MCF 10A (cell line): ENCODE measurements around the gene KAT7. TPM values are rescaled to one million over a fixed set of nuclear protein-coding genes. Genes with fewer than 3 reads are reported as not detected.

Source experiments
- Bru-seq: library from RNA; stranded (reverse); fragments of 400-500 nt; gene quantifications from one replicate; lab custom pipeline; 2021; lab: Mats Ljungman, UMichigan
- BruChase-seq, 2 experiments: library from RNA; stranded (reverse); fragments of 400-500 nt; gene quantifications; one replicate each; lab custom pipeline; 2021; lab: Mats Ljungman, UMichigan
- BruUV-seq: library from RNA; stranded (reverse); fragments of 400-500 nt; replicated peaks from 2 replicates; lab custom pipeline; 2021; lab: Mats Ljungman, UMichigan
- CTCF ChIA-PET: fragments of 300-600 bp; sonication (Branson Sonifier 250); formaldehyde crosslinking; extraction: SDS; loops from one replicate; lab custom pipeline; 2021; ENCODE audit warnings: antibody characterized with exemption, inconsistent platforms; lab: Yijun Ruan, JAX
- POLR2A ChIA-PET: fragments of 300-600, 350-650 bp; sonication (Branson Sonifier 250); formaldehyde crosslinking; extraction: SDS; loops from one replicate; lab custom pipeline; 2020; ENCODE audit warnings: antibody characterized with exemption, inconsistent platforms; lab: Yijun Ruan, JAX
- DNase-seq: peaks from one replicate; pipeline ENCODE4 v3.0.0-alpha.2; 2018; ENCODE audit not compliant: unreplicated experiment
- H3K27ac Mint-ChIP-seq: one replicate; pipeline ENCODE4 v1.8.0; 2022; ENCODE audit warnings: mild to moderate bottlenecking, low read depth, mixed read lengths; ENCODE audit not compliant: unreplicated experiment
- H3K27me3 Mint-ChIP-seq: one replicate; pipeline ENCODE4 v1.8.0; 2022; ENCODE audit warnings: mixed read lengths; ENCODE audit not compliant: insufficient read depth, unreplicated experiment
- H3K36me3 Mint-ChIP-seq: one replicate; pipeline ENCODE4 v1.8.0; 2022; ENCODE audit warnings: mild to moderate bottlenecking, moderate library complexity, mixed read lengths; ENCODE audit not compliant: insufficient read depth, unreplicated experiment
- H3K4me1 Mint-ChIP-seq: one replicate; pipeline ENCODE4 v1.8.0; 2022; ENCODE audit warnings: mixed read lengths; ENCODE audit not compliant: insufficient read depth, unreplicated experiment
- H3K4me3 Mint-ChIP-seq: one replicate; pipeline ENCODE4 v1.8.0; 2022; ENCODE audit warnings: mild to moderate bottlenecking, moderate library complexity, mixed read lengths; ENCODE audit not compliant: unreplicated experiment
- H3K9me3 Mint-ChIP-seq: one replicate; pipeline ENCODE4 v1.8.0; 2022; ENCODE audit warnings: mixed read lengths; ENCODE audit not compliant: unreplicated experiment
- CTCF ChIP-seq: fragments of 200-600 bp; IDR thresholded peaks from one replicate; pipeline ENCODE4 v1.8.0; 2022; ENCODE audit warnings: antibody characterized with exemption, mild to moderate bottlenecking; ENCODE audit not compliant: unreplicated experiment
- intact Hi-C: fragments of 100-400 bp; cut with micrococcal nuclease; formaldehyde crosslinking; loops from 2 replicates; pipeline ENCODE4 v1.14.1; 2022
- long read RNA-seq: library from polyadenylated mRNA; stranded (forward); transcript quantifications from one replicate; pipeline ENCODE4 v2.0.0, GENCODE V29; 2022
- total RNA-seq: library from RNA; stranded (reverse); gene quantifications from 2 replicates; pipeline ENCODE4 v1.2.3, GENCODE V29; 2022

The KAT7 gene
- total RNA-seq (45.1 and 53.7 TPM in 2 replicates), Bru-seq, nascent RNA (percentile 84 among the genes with signal in this experiment), BruChase-seq, experiment 1, labeled RNA remaining after a 6-hour chase (percentile 80 among the genes with signal in this experiment), BruChase-seq, experiment 2, labeled RNA remaining after a 2-hour chase (percentile 86 among the genes with signal in this experiment)
- long read RNA-seq, full-length matches to known transcripts, result 41 of 50 reads
- long read RNA-seq, partial matches to known transcripts, result 5 of 50 reads
- long read RNA-seq, other reads (novel, unspliced or antisense), result 4 of 50 reads

DNA sequence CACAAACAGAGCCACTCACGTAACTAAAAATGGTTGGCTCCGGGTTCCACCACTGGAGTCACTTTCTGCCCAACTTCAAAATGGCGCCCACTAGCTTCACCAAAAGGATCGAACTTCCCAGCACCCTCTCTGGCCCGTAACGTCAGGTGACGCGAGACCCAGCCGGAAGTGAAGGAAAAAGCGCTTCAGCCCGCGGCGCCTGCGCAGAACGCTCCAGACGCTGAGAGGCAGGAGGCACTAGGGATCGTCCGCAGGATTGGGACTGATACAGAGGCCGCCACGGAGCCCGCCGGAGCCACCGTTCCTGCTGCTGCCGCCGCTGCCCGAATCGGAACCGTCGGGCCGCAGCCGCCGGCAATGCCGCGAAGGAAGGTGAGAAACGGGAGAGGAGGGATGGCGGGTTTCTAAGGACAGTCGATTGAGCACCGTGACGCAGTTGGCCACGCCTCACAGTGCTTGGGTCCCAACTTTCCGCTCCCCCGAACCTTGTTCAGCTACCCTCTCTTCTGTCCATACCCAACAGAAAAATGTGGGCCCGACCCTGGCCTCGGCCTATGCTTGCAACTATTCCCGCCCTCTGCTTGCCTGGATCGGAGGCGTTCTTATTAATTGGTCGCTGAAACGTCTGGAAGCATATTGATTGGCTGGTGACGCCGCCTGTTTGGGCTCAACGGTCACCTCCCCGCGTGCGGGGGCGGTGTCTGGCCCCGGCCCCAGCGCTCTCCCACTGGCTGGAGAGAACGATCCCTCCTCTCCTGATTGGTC, at the start of gene KAT7:
Gene KAT7, plus strand, starts transcription at position 204 of the 765 bp plus-strand sequence. Its CDS starts 154 bp downstream, at position 358.
- intact Hi-C loops, result no loop called here
- BruUV-seq, result no TSS peak
- CTCF ChIA-PET, result interaction anchor here (0.6 to 1.1 kb wide), 3 partner anchors 9 to 143 kb away, joined by 3 to 6 read pairs (median 3); partner anchors contain the start of gene SLC35B1

DNA sequence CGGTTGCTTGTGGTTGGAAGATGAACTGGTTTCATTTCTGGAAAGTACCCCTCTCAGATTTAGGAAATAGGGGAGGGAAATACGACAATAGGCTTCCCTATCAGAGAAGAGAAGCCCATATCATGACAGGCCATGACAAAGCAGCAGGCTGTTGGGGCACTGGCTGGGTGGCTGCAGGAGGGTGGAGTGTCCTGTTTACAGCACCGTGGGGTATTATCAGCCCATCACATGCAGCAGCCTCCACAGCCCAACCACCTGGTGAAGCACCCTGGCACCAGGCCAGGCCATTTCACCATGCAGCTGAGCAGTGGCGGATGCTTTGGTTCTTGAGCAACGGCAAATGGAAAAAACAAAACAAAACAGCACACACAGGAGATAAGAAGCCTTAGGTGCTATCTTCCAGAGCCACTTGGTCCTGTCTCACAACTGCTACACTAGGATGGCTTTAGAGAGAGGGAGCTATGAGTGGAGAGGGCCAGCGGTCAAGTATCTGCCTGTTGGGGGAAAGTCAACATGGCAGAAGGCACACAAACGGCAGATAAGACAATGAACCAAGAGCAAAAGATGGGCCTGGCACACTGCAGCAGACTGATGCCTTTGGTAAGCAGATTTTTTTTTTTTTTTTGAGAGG, 48.7 kb upstream of the KAT7 start:
- ChIA-PET CTCF (interaction anchor here (0.6 kb wide), 2 partner anchors 91 to 279 kb away, joined by 3 to 6 read pairs; no protein-coding TSS in a partner anchor), POLR2A (interaction anchor here (1.6 kb wide), 1 partner anchor 31 kb away, joined by 6 read pairs; the partner anchor contains the start of gene SLC35B1)
- Mint-ChIP-seq H3K27me3 (no peaks in the 10 kb centered on the region), H3K9me3 (no peaks in the 10 kb centered on the region), H3K4me3 (no peak overlapping the region), H3K4me1 (peaks cover 6% of the 10 kb centered on the region), H3K27ac (no peak overlapping the region), H3K36me3 (no peaks in the 10 kb centered on the region)
- no TSS peak for BruUV-seq
- DNase-seq, result peak; percentile 61
- intact Hi-C loops, result no loop called here
- TF ChIP-seq CTCF, result no peak

More for the DNA sequence above, at the start of gene KAT7:
- POLR2A ChIA-PET, result interaction anchor here (0.6 to 3.0 kb wide), 25 partner anchors 9 to 1885 kb away, joined by 3 to 35 read pairs (median 4); partner anchors contain the start of genes FAM117A, SLC35B1 and SPOP
- peak within 1 kb of the TSS; percentile 98 for H3K27ac Mint-ChIP-seq
- no peak for TF ChIP-seq CTCF
- peaks cover 50% of the 10 kb centered on the region for H3K36me3 Mint-ChIP-seq
- peak within 1 kb of the TSS; percentile 93 for H3K4me3 Mint-ChIP-seq
- H3K9me3 Mint-ChIP-seq, result no peaks in the 10 kb centered on the region
- peaks cover 17% of the 10 kb centered on the region for H3K4me1 Mint-ChIP-seq
- peak; percentile 99 for DNase-seq
- no peaks in the 10 kb centered on the region for H3K27me3 Mint-ChIP-seq

GRCh38 chr17:49741009-49741691, 47.3 kb upstream of the KAT7 start:
- ChIA-PET CTCF (interaction anchor here (0.5 to 1.2 kb wide), 3 partner anchors 32 to 330 kb away, joined by 3 to 5 read pairs (median 3); no protein-coding TSS in a partner anchor), POLR2A (interaction anchor here (0.7 to 1.6 kb wide), 3 partner anchors 15 to 239 kb away, joined by 3 to 6 read pairs (median 4); partner anchors contain the start of gene SLC35B1)
- peaks cover 6% of the 10 kb centered on the region for H3K4me1 Mint-ChIP-seq
- no peaks in the 10 kb centered on the region for H3K9me3 Mint-ChIP-seq
- no peak overlapping the region for H3K27ac Mint-ChIP-seq
- BruUV-seq, result no TSS peak
- intact Hi-C loops, result no loop called here
- no peak for TF ChIP-seq CTCF
- no peaks in the 10 kb centered on the region for H3K27me3 Mint-ChIP-seq
- peak; percentile 9 for DNase-seq
- H3K4me3 Mint-ChIP-seq, result no peak overlapping the region
- H3K36me3 Mint-ChIP-seq, result no peaks in the 10 kb centered on the region
